Measurements from ENCODE around the gene DNAH9.

The DNAH9 gene

GRCh38 chr17:11598274-11599221 lies at the start of gene DNAH9:
Gene DNAH9 (plus strand): TSS chr17:11598470. CDS start chr17:11598499, 29 bp downstream.
- DNase-seq: peak; percentile 0

- no peak for DNase-seq
These were observed 47.8 kb upstream of the DNAH9 start for GRCh38 chr17:11550431-11550830.

GRCh38 chr17:11551442-11551841 lies 46.8 kb upstream of the DNAH9 start:
- no peak for DNase-seq

GRCh38 chr17:11553135-11553534 lies 45.1 kb upstream of the DNAH9 start:
- no peak for DNase-seq

- DNase-seq: no peak
These were observed 44.2 kb upstream of the DNAH9 start for GRCh38 chr17:11554042-11554441.

- no peak for DNase-seq
These were observed 43.7 kb upstream of the DNAH9 start for GRCh38 chr17:11554542-11554941.

GRCh38 chr17:11555530-11555929 lies 42.7 kb upstream of the DNAH9 start:
- no peak for DNase-seq

- DNase-seq: no peak
These were observed 40.4 kb upstream of the DNAH9 start for GRCh38 chr17:11557727-11558452.

- no peak for DNase-seq
These were observed 39.5 kb upstream of the DNAH9 start for GRCh38 chr17:11558681-11559234.

GRCh38 chr17:11559601-11560000 lies 38.7 kb upstream of the DNAH9 start:
- no peak for DNase-seq

GRCh38 chr17:11561281-11561680 lies 37.0 kb upstream of the DNAH9 start:
- DNase-seq: no peak

- no peak for DNase-seq
These were observed 36.6 kb upstream of the DNAH9 start for GRCh38 chr17:11561702-11562101.

- DNase-seq: no peak
These were observed 33.5 kb upstream of the DNAH9 start for GRCh38 chr17:11564589-11565380.

GRCh38 chr17:11565591-11565990 lies 32.7 kb upstream of the DNAH9 start:
- DNase-seq: no peak

GRCh38 chr17:11578998-11579397 lies 19.3 kb upstream of the DNAH9 start:
- no peak for DNase-seq

- DNase-seq: no peak
These were observed 17.6 kb upstream of the DNAH9 start for GRCh38 chr17:11580677-11581076.

- no peak for DNase-seq
These were observed 16.1 kb upstream of the DNAH9 start for GRCh38 chr17:11582217-11582616.

GRCh38 chr17:11583306-11583992 lies 14.8 kb upstream of the DNAH9 start:
- no peak for DNase-seq

GRCh38 chr17:11589716-11590115 lies 8.6 kb upstream of the DNAH9 start:
- no peak for DNase-seq

GRCh38 chr17:11601661-11602060 lies 3.4 kb downstream of the DNAH9 start:
- no peak for DNase-seq

GRCh38 chr17:11608396-11608795 lies 10.1 kb downstream of the DNAH9 start:
- no peak for DNase-seq

GRCh38 chr17:11610999-11611566 lies 12.8 kb downstream of the DNAH9 start:
- no peak for DNase-seq

Measured in inflammatory macrophage treated with lipopolysaccharide for 4 hours (primary cell).